Renal cortex interstitium (tissue), 11 donors: ENCODE results near the gene CYP1A2. TPM values are rescaled to one million over a fixed set of nuclear protein-coding genes. Genes with fewer than 3 reads are reported as not detected.
"Not testable (repeated sequence)": the region's sequence is repeated elsewhere in the genome, so short reads cannot be mapped to it uniquely, and the experiment has no call there.

Experiments
- DNase-seq, 11 donors: peaks; one replicate each; pipeline ENCODE4 v3.0.0-alpha.2; 2013; ENCODE audit warnings: low read depth in 9 of 11, low spot score in 4 of 11; ENCODE audit errors: extremely low read depth in 1 of 11
- polyA plus RNA-seq, 3 donors: library from polyadenylated mRNA; unstranded; fragments of 120-200 nt; gene quantifications; one replicate each; pipeline ENCODE4 v1.2.1, GENCODE V29; 2013; ENCODE audit not compliant: insufficient read length in 3 of 3

CYP1A2 gene
- polyA plus RNA-seq, 3 donors = 0.13 to 0.38 (median 0.23) TPM

GRCh38 chr15:74785194-74786032 is 36.8 kb downstream of the CYP1A2 start:
- DNase-seq = no peak

- not testable (repeated sequence) for DNase-seq
Observed at GRCh38 chr15:74786081-74786480, 37.4 kb downstream of the CYP1A2 start.

- DNase-seq = no peak
Observed at GRCh38 chr15:74786551-74787165, 38.0 kb downstream of the CYP1A2 start.

GRCh38 chr15:74787251-74788041 is 38.8 kb downstream of the CYP1A2 start:
- no peak for DNase-seq

GRCh38 chr15:74788042-74788682 is 39.5 kb downstream of the CYP1A2 start:
- DNase-seq = no peak

- no peak for DNase-seq
Observed at GRCh38 chr15:74788683-74789151, 40.1 kb downstream of the CYP1A2 start.

GRCh38 chr15:74789171-74789631 is 40.6 kb downstream of the CYP1A2 start:
- DNase-seq = no peak

GRCh38 chr15:74789741-74790079 is 41.1 kb downstream of the CYP1A2 start:
- DNase-seq = no peak

- DNase-seq = no peak
Observed at GRCh38 chr15:74790080-74790916, 41.7 kb downstream of the CYP1A2 start.

- DNase-seq = no peak
Observed at GRCh38 chr15:74791007-74791406, 42.4 kb downstream of the CYP1A2 start.

- DNase-seq = no peak
Observed at GRCh38 chr15:74791667-74792066, 43.0 kb downstream of the CYP1A2 start.

GRCh38 chr15:74792227-74793016 is 43.8 kb downstream of the CYP1A2 start:
- DNase-seq = no peak

- no peak for DNase-seq
Observed at GRCh38 chr15:74793135-74794028, 44.7 kb downstream of the CYP1A2 start.

GRCh38 chr15:74794248-74794969 is 45.8 kb downstream of the CYP1A2 start:
- no peak for DNase-seq

- no peak for DNase-seq
Observed at GRCh38 chr15:74794970-74795349, 46.3 kb downstream of the CYP1A2 start.

- DNase-seq = no peak
Observed at GRCh38 chr15:74795966-74796625, 47.5 kb downstream of the CYP1A2 start.
